Skin epidermis (tissue), 12 donors: ENCODE measurements around the gene ERP27.

ENCODE experiments used
- H3K27ac ChIP-seq, 21 experiments: fragments of 200-600 bp; sonication (generic) in 11 of 21; one replicate each; pipeline ENCODE4 v1.5.0; 2020; ENCODE audit warnings: mild to moderate bottlenecking in 3 of 21, inconsistent platforms in 2 of 21, moderate library complexity in 2 of 21
- H3K4me3 ChIP-seq, 7 experiments: fragments of 200-600 bp; sonication (generic) in 2 of 7; one replicate each; pipeline ENCODE4 v1.5.0; 2020; ENCODE audit warnings: inconsistent platforms in 2 of 7, mild to moderate bottlenecking in 2 of 7, moderate library complexity in 1 of 7

Gene ERP27

GRCh38 chr12:14938301-14938700 is at the start of gene ERP27:
TSS of gene ERP27 (minus strand) at chr12:14938537. CDS start at chr12:14938508, 29 bp downstream.
- Histone ChIP-seq H3K4me3 (no peak within 1 kb of the TSS), H3K27ac (peak within 1 kb of the TSS in 2 of 21 experiments; percentile 12 to 17)

- Histone ChIP-seq H3K27ac (no peak overlapping the region), H3K4me3 (no peak overlapping the region)
Observed at GRCh38 chr12:14988035-14988434, 49.7 kb upstream of the ERP27 start.

GRCh38 chr12:14986449-14986848 is 48.1 kb upstream of the ERP27 start:
- Histone ChIP-seq H3K27ac (no peak overlapping the region), H3K4me3 (no peak overlapping the region)

GRCh38 chr12:14984766-14985285 is 46.5 kb upstream of the ERP27 start:
- Histone ChIP-seq H3K27ac (no peak overlapping the region), H3K4me3 (no peak overlapping the region)

- no peak overlapping the region for H3K27ac ChIP-seq
Observed at GRCh38 chr12:14984036-14984435, 45.7 kb upstream of the ERP27 start.

GRCh38 chr12:14982991-14983390 is 44.7 kb upstream of the ERP27 start:
- no peak overlapping the region for H3K27ac ChIP-seq
- H3K4me3 ChIP-seq = no peak overlapping the region

More at GRCh38 chr12:14984036-14984435, 45.7 kb upstream of the ERP27 start:
- no peak overlapping the region for H3K4me3 ChIP-seq

GRCh38 chr12:14982562-14982961 is 44.2 kb upstream of the ERP27 start:
- H3K27ac ChIP-seq = no peak overlapping the region
- no peak overlapping the region for H3K4me3 ChIP-seq

- Histone ChIP-seq H3K27ac (no peak overlapping the region), H3K4me3 (no peak overlapping the region)
Observed at GRCh38 chr12:14981049-14981448, 42.7 kb upstream of the ERP27 start.

GRCh38 chr12:14979468-14979867 is 41.1 kb upstream of the ERP27 start:
- H3K4me3 ChIP-seq = no peak overlapping the region
- no peak overlapping the region for H3K27ac ChIP-seq

GRCh38 chr12:14976658-14977057 is 38.3 kb upstream of the ERP27 start:
- no peak overlapping the region for H3K27ac ChIP-seq
- no peak overlapping the region for H3K4me3 ChIP-seq

GRCh38 chr12:14975457-14975856 is 37.1 kb upstream of the ERP27 start:
- Histone ChIP-seq H3K27ac (no peak overlapping the region), H3K4me3 (no peak overlapping the region)

GRCh38 chr12:14974633-14975032 is 36.3 kb upstream of the ERP27 start:
- no peak overlapping the region for H3K27ac ChIP-seq
- H3K4me3 ChIP-seq = no peak overlapping the region

- Histone ChIP-seq H3K27ac (no peak within 1 kb of the TSS), H3K4me3 (no peak within 1 kb of the TSS)
Observed at GRCh38 chr12:14972816-14973215, 34.5 kb upstream of the ERP27 start, which contains the start of gene PDE6H. TSS of gene PDE6H (plus strand) at chr12:14973042. CDS start at chr12:14978013, 4,971 bp downstream.

- H3K4me3 ChIP-seq = no peak overlapping the region
Observed at GRCh38 chr12:14970473-14970872, 32.1 kb upstream of the ERP27 start.

GRCh38 chr12:14968478-14968877 is 30.1 kb upstream of the ERP27 start:
- Histone ChIP-seq H3K27ac (no peak overlapping the region), H3K4me3 (no peak overlapping the region)

More at GRCh38 chr12:14970473-14970872, 32.1 kb upstream of the ERP27 start:
- no peak overlapping the region for H3K27ac ChIP-seq

GRCh38 chr12:14965221-14965620 is 26.9 kb upstream of the ERP27 start:
- H3K4me3 ChIP-seq = no peak overlapping the region

GRCh38 chr12:14964406-14964805 is 26.1 kb upstream of the ERP27 start:
- no peak overlapping the region for H3K4me3 ChIP-seq
- H3K27ac ChIP-seq = peak overlapping the region in 2 of 21 experiments; percentile 62 to 92

More at GRCh38 chr12:14965221-14965620, 26.9 kb upstream of the ERP27 start:
- H3K27ac ChIP-seq = peak overlapping the region in 2 of 21 experiments; percentile 11 to 47

GRCh38 chr12:14963520-14963919 is 25.2 kb upstream of the ERP27 start:
- H3K4me3 ChIP-seq = no peak overlapping the region
- H3K27ac ChIP-seq = peak overlapping the region in 5 of 21 experiments; percentile 73 to 95 (median 92)

GRCh38 chr12:14962797-14963196 is 24.5 kb upstream of the ERP27 start:
- Histone ChIP-seq H3K27ac (peak overlapping the region in 16 of 21 experiments; percentile 73 to 95 (median 88)), H3K4me3 (no peak overlapping the region)

- Histone ChIP-seq H3K27ac (peak overlapping the region in 20 of 21 experiments; percentile 59 to 95 (median 87)), H3K4me3 (peak overlapping the region in 5 of 7 experiments; percentile 36 to 51 (median 44))
Observed at GRCh38 chr12:14962153-14962539, 23.8 kb upstream of the ERP27 start.

GRCh38 chr12:14961466-14962152 is 23.3 kb upstream of the ERP27 start, which contains the start of gene ARHGDIB:
TSS of gene ARHGDIB (minus strand) at chr12:14961601. CDS start at chr12:14950712, 10,889 bp downstream.
- Histone ChIP-seq H3K27ac (peak within 1 kb of the TSS; percentile 49 to 95 (median 87)), H3K4me3 (peak within 1 kb of the TSS; percentile 33 to 51 (median 43))
